HepG2 (cell line): ENCODE measurements around the gene ACSM3. TPM values are rescaled to one million over a fixed set of nuclear protein-coding genes. Genes with fewer than 3 reads are reported as not detected.

Experiments
- ATAC-seq: fragments of 200-7000 bp; cut with Tn5 transposase; 3 replicates; pipeline ENCODE4 v1.9.1; 2020; ENCODE audit warnings: mild to moderate bottlenecking, moderate library complexity
- BruUV-seq: library from RNA; stranded (reverse); fragments of 400-500 nt; replicated peaks from 2 replicates; lab custom pipeline; 2021; lab: Mats Ljungman, UMichigan
- CTCF ChIA-PET: fragments of 300-600 bp; formaldehyde crosslinking; extraction: SDS; loops from one replicate; lab custom pipeline; 2021; ENCODE audit warnings: low total read pairs, inconsistent platforms, low intra/inter-chr PET ratio; lab: Yijun Ruan, JAX
- POLR2A ChIA-PET: fragments of 350-600 bp; sonication (Branson Sonifier 250); formaldehyde crosslinking; loops from one replicate; lab custom pipeline; 2020; ENCODE audit warnings: antibody characterized with exemption, inconsistent platforms; lab: Yijun Ruan, JAX
- DNase-seq: peaks from one replicate; pipeline ENCODE4 v3.0.0-alpha.2; 2015; ENCODE audit warnings: low spot score
- FAIRE-seq: peaks from 3 replicates; lab custom pipeline; 2011; peaks lifted over from hg19 to GRCh38; lab: Jason Lieb, UNC
- H2AFZ ChIP-seq: one replicate; pipeline ENCODE4 v1.6.1; 2011; ENCODE audit warnings: low read length, inconsistent platforms
- H3K27ac ChIP-seq: fragments of 300-600 bp; 3 replicates; pipeline ENCODE4 v1.8.0; 2011; ENCODE audit warnings: mixed run types, mild to moderate bottlenecking, mixed read lengths, low read length, inconsistent platforms; ENCODE audit not compliant: insufficient read depth; ENCODE audit errors: extremely low read length
- H3K27me3 ChIP-seq, 2 experiments: fragments of 200-600 bp in 1 of 2; 2 replicates in 1 of 2; 3 replicates in 1 of 2; pipeline versions ENCODE4 v1.6.0 to v1.8.0; 2011; ENCODE audit warnings: low read length in 2 of 2, mild to moderate bottlenecking in 2 of 2, moderate library complexity in 2 of 2, inconsistent platforms in 1 of 2; ENCODE audit not compliant: insufficient read depth in 2 of 2, control insufficient read depth in 1 of 2
- H3K36me3 ChIP-seq, 2 experiments: fragments of 200-600 bp in 1 of 2; replicated peaks in 1 of 2; 2 replicates in 1 of 2; 3 replicates in 1 of 2; pipeline versions ENCODE4 v1.5.1 to v1.8.0; 2011; ENCODE audit warnings: low read length in 2 of 2, inconsistent platforms in 1 of 2; ENCODE audit not compliant: insufficient read depth in 2 of 2, control insufficient read depth in 1 of 2
- H3K4me1 ChIP-seq: 2 replicates; pipeline ENCODE4 v1.5.1; 2012; ENCODE audit warnings: low read length, inconsistent platforms; ENCODE audit not compliant: insufficient read depth
- H3K4me2 ChIP-seq: 2 replicates; pipeline ENCODE4 v1.6.0; 2011; ENCODE audit warnings: low read depth, low read length, inconsistent platforms
- H3K4me3 ChIP-seq, 3 experiments: fragments of 200-600 bp in 1 of 3; sonication (generic), shearing (Covaris generic) in 1 of 3; replicated peaks in 1 of 3; 2 replicates each; pipeline ENCODE4 v1.5.1; 2011 to 2016; ENCODE audit warnings: low read length in 3 of 3, inconsistent platforms in 2 of 3, low read depth in 2 of 3, mild to moderate bottlenecking in 2 of 3, control low read depth in 1 of 3, mixed read lengths in 1 of 3; ENCODE audit not compliant: insufficient read depth in 1 of 3
- H3K79me2 ChIP-seq: one replicate; pipeline ENCODE4 v1.6.1; 2011; ENCODE audit warnings: low read length, inconsistent platforms; ENCODE audit not compliant: insufficient read depth
- H3K9ac ChIP-seq: 2 replicates; pipeline ENCODE4 v1.6.0; 2011; ENCODE audit warnings: mild to moderate bottlenecking, low read depth, low read length, inconsistent platforms; ENCODE audit not compliant: insufficient read depth
- H3K9me3 ChIP-seq: 2 replicates; pipeline ENCODE4 v1.5.1; 2012; ENCODE audit warnings: mild to moderate bottlenecking, low read length
- H4K20me1 ChIP-seq: 2 replicates; pipeline ENCODE4 v1.6.0; 2011; ENCODE audit warnings: inconsistent platforms, mild to moderate bottlenecking, low read length, moderate library complexity; ENCODE audit not compliant: insufficient read depth
- FOXJ3 ChIP-seq: sonication (generic); formaldehyde crosslinking; IDR thresholded peaks from 2 replicates; pipeline ENCODE4 v1.4.0; 2020; ENCODE audit warnings: missing genetic modification reagents, mild to moderate bottlenecking, borderline replicate concordance
- MAFF ChIP-seq: IDR thresholded peaks from 2 replicates; pipeline ENCODE4 v1.6.1; 2011; ENCODE audit warnings: low read depth, low read length, improper control_type of control experiment
- MAFK ChIP-seq, 2 experiments: IDR thresholded peaks in 1 of 2; conservative IDR thresholded peaks in 1 of 2; 2 replicates each; pipeline ENCODE4 v1.6.1; 2011; ENCODE audit warnings: improper control_type of control experiment in 2 of 2, low read length in 2 of 2
- NFE2L2 ChIP-seq: fragments of 150-350 bp; IDR thresholded peaks from 2 replicates; pipeline ENCODE4 v1.6.1; 2014; ENCODE audit warnings: low read length
- ZNF883 ChIP-seq: sonication (generic); formaldehyde crosslinking; IDR thresholded peaks from 2 replicates; pipeline ENCODE4 v1.5.1; 2020; ENCODE audit warnings: mild to moderate bottlenecking, missing genetic modification reagents; ENCODE audit errors: not compliant biosample characterization
- WGBS: methylation state at CpG from one replicate; pipeline ENCODE4 v1.1.6; 2017; ENCODE audit warnings: low lambda C conversion rate; 5-methylcytosine and 5-hydroxymethylcytosine counted together
- in situ Hi-C: cut with HindIII; loops from 2 replicates; pipeline ENCODE4 v1.10.0; 2017; ENCODE audit warnings: low pct_unique_long_range_greater_than_20kb; ENCODE audit not compliant: extremely low pct_ligation_motif_present
- intact Hi-C: fragments of 100-400 bp; cut with micrococcal nuclease; formaldehyde crosslinking; loops from one replicate; pipeline ENCODE4 v1.10.0; 2022; ENCODE audit not compliant: unreplicated experiment
- polyA plus RNA-seq, 8 experiments: library from polyadenylated mRNA; depleted of rRNA in 3 of 8; stranded (reverse) in 7 of 8; unstranded in 1 of 8; fragments of >200 nt; fragmentation: Illumina TruSeq in 4 of 8; extraction: Trizol in 4 of 8; gene quantifications; 2 replicates each; pipeline versions ENCODE4 v1.2.1 to v1.2.3, GENCODE V29; 2011 to 2016; ENCODE audit warnings: low read depth in 4 of 8, missing spikeins in 1 of 8, mixed read lengths in 1 of 8; ENCODE audit not compliant: insufficient read depth in 1 of 8
- total RNA-seq, 5 experiments: library from RNA; depleted of rRNA; stranded (reverse); fragments of >200 nt; fragmentation: Illumina TruSeq; extraction: Trizol; gene quantifications; 2 replicates each; pipeline ENCODE4 v1.2.3, GENCODE V29; 2016; ENCODE audit warnings: low read depth in 1 of 5
- TF ChIP-seq, protein P1 (sequence below): sonication (generic); formaldehyde crosslinking; IDR thresholded peaks from 2 replicates; pipeline ENCODE4 v1.4.0; 2020; ENCODE audit warnings: missing genetic modification reagents
- TF ChIP-seq, protein P2 (sequence below): sonication (generic); formaldehyde crosslinking; IDR thresholded peaks from 2 replicates; pipeline ENCODE4 v1.4.0; 2020; ENCODE audit warnings: missing genetic modification reagents, low read depth, mild to moderate bottlenecking, borderline replicate concordance
- TF ChIP-seq, protein P3 (sequence below): sonication (generic); formaldehyde crosslinking; IDR thresholded peaks from 2 replicates; pipeline ENCODE4 v1.5.0; 2020; ENCODE audit warnings: mild to moderate bottlenecking, low read depth, missing genetic modification reagents, borderline replicate concordance
- TF ChIP-seq, protein P4 (sequence below): sonication (generic); formaldehyde crosslinking; IDR thresholded peaks from 2 replicates; pipeline ENCODE4 v1.4.0; 2020; ENCODE audit warnings: mild to moderate bottlenecking, missing genetic modification reagents

Gene ACSM3
- total and polyA plus RNA-seq, 2 of the 13 experiments (the other 11 are each of a cell fraction or from before 2014, with no cell fraction given) = 74.0 to 108 TPM

DNA sequence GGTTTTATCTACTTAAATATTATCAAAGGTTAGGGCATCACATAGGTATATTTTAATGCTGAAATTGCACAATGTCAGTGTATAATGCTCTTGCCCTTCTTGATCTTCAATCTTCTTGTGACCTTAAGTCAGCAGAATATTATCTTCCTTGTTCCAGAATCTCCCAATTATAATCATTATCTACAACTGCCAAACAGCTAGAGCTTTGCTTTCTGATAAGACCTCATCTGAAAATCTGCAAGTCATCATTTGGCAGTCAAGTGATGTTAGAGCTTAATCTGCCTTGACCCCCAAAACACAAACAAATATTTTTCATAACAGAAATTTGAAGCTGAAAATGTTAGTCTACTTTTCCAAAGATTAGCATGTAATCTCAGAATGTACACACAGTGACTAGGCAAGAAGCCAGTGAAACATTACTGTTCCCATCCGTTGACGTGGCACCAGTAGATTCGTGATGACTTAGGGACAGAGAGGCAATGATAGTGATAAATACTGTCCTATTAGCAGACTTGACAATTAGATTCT, 62.3 kb downstream of the ACSM3 start:
- Histone ChIP-seq H3K27me3 (no peaks in the 10 kb centered on the region), H3K4me2 (no peak overlapping the region), H3K36me3 (peaks cover 6 to 47% of the 10 kb centered on the region in 2 experiments), H3K79me2 (no peaks in the 10 kb centered on the region), H3K4me3 (no peak overlapping the region), H3K9ac (no peak overlapping the region), H4K20me1 (no peaks in the 10 kb centered on the region), H3K27ac (no peak overlapping the region), H2AFZ (no peak overlapping the region), H3K4me1 (no peaks in the 10 kb centered on the region), H3K9me3 (no peaks in the 10 kb centered on the region)
- intact Hi-C loops (no loop called here), in situ Hi-C loops (no loop called here)
- FAIRE-seq (no peak), ATAC-seq (no peak), DNase-seq (no peak)
- WGBS = 94% methylated on average over 3 of the region's 3 CpGs
- POLR2A ChIA-PET = interaction anchor here (0.9 kb wide), 1 partner anchor 20 kb away, joined by 3 read pairs; the partner anchor contains the start of genes ERI2 and REXO5
- no TSS peak for BruUV-seq
- CTCF ChIA-PET = no interaction called here
- TF ChIP-seq MAFF (peak; percentile 75), MAFK (conservative IDR thresholded peaks at IDR 0.05 in 1 of 2, IDR thresholded peaks at IDR 0.05 in 1 of 2; ENCODE audit: low read length in 2 of 2) (peak; percentile 70 to 87), ZNF883 (no peak), NFE2L2 (peak; percentile 90)

DNA sequence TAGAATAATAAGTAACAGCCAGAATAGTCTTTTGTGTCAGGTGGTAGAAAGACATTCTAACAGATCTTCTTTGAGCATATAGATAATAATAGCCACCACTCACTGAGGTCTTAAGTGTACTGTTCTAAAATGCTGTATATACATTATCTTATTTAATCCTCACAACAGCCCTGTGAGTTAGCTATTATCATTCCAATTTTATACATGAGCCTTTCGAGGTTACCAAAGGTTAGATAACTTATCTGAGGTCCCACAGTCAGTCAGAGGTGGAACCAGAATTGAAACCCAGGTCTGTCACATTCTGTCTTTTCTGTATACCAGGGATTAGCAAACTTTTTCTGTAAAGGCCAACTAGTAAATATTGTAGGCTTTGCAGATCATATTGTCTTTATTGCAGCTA, 65.7 kb downstream of the ACSM3 start:
- no peak for ATAC-seq
- no peak overlapping the region for H2AFZ ChIP-seq
- intact Hi-C loops = no loop called here
- H3K27me3 ChIP-seq = no peaks in the 10 kb centered on the region
- H3K36me3 ChIP-seq = peaks cover 4 to 44% of the 10 kb centered on the region in 2 experiments; a peak in 4 of 5 replicates
- POLR2A ChIA-PET = no interaction called here
- no peak overlapping the region for H3K4me2 ChIP-seq
- H3K9ac ChIP-seq = no peak overlapping the region
- no peak for DNase-seq
- no peaks in the 10 kb centered on the region for H3K79me2 ChIP-seq
- WGBS = 83% methylated on average over 1 of the region's 1 CpG
- no peak overlapping the region for H3K27ac ChIP-seq
- FAIRE-seq = no peak
- no TSS peak for BruUV-seq
- no peak overlapping the region for H3K4me3 ChIP-seq
- CTCF ChIA-PET = no interaction called here
- no peaks in the 10 kb centered on the region for H3K4me1 ChIP-seq
- in situ Hi-C loops = no loop called here
- H4K20me1 ChIP-seq = no peaks in the 10 kb centered on the region
- no peaks in the 10 kb centered on the region for H3K9me3 ChIP-seq
- TF ChIP-seq, protein P1, sequence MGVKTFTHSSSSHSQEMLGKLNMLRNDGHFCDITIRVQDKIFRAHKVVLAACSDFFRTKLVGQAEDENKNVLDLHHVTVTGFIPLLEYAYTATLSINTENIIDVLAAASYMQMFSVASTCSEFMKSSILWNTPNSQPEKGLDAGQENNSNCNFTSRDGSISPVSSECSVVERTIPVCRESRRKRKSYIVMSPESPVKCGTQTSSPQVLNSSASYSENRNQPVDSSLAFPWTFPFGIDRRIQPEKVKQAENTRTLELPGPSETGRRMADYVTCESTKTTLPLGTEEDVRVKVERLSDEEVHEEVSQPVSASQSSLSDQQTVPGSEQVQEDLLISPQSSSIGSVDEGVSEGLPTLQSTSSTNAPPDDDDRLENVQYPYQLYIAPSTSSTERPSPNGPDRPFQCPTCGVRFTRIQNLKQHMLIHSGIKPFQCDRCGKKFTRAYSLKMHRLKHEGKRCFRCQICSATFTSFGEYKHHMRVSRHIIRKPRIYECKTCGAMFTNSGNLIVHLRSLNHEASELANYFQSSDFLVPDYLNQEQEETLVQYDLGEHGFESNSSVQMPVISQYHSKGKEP (CRISPR knock-in tag) = no peak
- TF ChIP-seq, protein P2, sequence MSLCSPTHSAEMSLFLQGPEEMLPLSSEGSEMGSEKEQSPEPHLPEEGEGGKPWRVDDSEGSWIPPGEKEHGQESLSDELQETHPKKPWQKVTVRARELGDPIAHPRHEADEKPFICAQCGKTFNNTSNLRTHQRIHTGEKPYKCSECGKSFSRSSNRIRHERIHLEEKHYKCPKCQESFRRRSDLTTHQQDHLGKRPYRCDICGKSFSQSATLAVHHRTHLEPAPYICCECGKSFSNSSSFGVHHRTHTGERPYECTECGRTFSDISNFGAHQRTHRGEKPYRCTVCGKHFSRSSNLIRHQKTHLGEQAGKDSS (CRISPR knock-in tag) = no peak
- TF ChIP-seq, protein P3, sequence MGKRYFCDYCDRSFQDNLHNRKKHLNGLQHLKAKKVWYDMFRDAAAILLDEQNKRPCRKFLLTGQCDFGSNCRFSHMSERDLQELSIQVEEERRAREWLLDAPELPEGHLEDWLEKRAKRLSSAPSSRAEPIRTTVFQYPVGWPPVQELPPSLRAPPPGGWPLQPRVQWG (CRISPR knock-in tag) = no peak
- TF ChIP-seq FOXJ3 (CRISPR knock-in tag) = no peak
- TF ChIP-seq, protein P4, sequence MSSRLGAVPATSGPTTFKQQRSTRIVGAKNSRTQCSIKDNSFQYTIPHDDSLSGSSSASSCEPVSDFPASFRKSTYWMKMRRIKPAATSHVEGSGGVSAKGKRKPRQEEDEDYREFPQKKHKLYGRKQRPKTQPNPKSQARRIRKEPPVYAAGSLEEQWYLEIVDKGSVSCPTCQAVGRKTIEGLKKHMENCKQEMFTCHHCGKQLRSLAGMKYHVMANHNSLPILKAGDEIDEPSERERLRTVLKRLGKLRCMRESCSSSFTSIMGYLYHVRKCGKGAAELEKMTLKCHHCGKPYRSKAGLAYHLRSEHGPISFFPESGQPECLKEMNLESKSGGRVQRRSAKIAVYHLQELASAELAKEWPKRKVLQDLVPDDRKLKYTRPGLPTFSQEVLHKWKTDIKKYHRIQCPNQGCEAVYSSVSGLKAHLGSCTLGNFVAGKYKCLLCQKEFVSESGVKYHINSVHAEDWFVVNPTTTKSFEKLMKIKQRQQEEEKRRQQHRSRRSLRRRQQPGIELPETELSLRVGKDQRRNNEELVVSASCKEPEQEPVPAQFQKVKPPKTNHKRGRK = no peak
